Measurements from ENCODE around the gene ARL8B.
"Not testable (repeated sequence)": the region's sequence is repeated elsewhere in the genome, so short reads cannot be mapped to it uniquely, and the experiment has no call there.

ARL8B gene

DNA sequence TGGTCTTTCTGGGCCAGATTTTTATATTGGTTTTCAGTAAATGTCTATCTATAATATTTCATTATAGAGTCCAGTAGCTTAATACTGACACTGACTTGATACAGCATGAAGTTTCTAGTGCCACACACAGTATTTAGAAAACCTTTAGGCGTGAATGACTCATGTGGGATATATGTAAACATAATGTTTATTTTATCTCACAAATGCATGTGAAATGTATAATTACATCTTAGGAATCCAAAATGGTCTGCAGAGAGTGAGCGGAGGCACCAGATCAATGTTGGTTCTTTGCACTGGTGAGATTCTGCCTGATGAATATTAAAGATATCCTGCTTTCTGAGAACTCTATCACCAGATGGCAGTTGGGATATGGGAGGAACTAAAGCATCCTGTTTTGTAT is 56.9 kb downstream of the ARL8B start:
- not testable (repeated sequence) for H3K27ac ChIP-seq (ENCODE audit: low read length); H3K27me3 ChIP-seq (ENCODE audit: insufficient read depth, low read length); H3K4me1 ChIP-seq (ENCODE audit: insufficient read depth, low read length); H3K4me3 ChIP-seq (ENCODE audit: low read length); H3K9ac ChIP-seq (ENCODE audit: low read depth, low read length); H3K9me3 ChIP-seq (ENCODE audit: insufficient read depth, low read depth, low read length)
- peaks cover 63% of the 10 kb centered on the region for H3K36me3 ChIP-seq (ENCODE audit: insufficient read depth, low read depth, low read length)

DNA sequence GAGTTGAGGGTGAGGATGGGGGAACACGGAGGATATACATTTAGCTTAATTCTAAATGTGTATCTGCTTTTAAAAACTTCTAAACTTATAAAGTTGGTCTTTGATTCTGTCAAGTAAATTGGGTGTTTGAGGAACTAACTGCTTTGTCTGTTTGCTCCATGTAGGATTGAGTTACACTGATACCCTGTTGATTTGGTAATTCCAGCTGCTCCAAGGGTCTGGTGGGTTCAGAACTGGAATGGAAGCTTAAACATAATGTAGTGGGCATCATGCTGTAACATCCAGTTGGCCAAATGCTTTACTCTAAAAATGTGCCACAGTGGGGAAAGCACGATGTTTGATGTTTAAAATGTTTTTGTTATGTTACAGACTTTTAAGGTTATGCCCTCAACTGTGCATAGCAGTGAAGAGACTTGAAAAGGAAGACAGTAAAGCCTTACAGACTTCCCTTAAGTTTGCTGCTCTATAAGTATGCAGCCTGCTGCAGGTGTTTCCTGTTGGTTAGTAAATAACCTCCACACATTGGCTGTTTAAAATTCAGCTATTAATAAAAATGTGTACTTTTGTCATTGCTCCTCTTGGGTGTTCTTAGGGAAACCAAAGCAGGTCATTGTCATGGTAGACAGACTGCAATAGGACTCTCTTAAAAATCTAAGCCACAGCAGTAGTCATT is 59.5 kb downstream of the ARL8B start:
- no peaks in the 10 kb centered on the region for H3K4me1 ChIP-seq (ENCODE audit: insufficient read depth, low read length)
- H3K27ac ChIP-seq (ENCODE audit: low read length) = no peak overlapping the region
- H3K9me3 ChIP-seq (ENCODE audit: insufficient read depth, low read depth, low read length) = no peaks in the 10 kb centered on the region
- H3K36me3 ChIP-seq (ENCODE audit: insufficient read depth, low read depth, low read length) = peaks cover 39% of the 10 kb centered on the region
- H3K27me3 ChIP-seq (ENCODE audit: insufficient read depth, low read length) = peaks cover 6% of the 10 kb centered on the region; the same call in 1 of the 2 replicates
- no peak overlapping the region for H3K9ac ChIP-seq (ENCODE audit: low read depth, low read length)
- H3K4me3 ChIP-seq (ENCODE audit: low read length) = no peak overlapping the region

DNA sequence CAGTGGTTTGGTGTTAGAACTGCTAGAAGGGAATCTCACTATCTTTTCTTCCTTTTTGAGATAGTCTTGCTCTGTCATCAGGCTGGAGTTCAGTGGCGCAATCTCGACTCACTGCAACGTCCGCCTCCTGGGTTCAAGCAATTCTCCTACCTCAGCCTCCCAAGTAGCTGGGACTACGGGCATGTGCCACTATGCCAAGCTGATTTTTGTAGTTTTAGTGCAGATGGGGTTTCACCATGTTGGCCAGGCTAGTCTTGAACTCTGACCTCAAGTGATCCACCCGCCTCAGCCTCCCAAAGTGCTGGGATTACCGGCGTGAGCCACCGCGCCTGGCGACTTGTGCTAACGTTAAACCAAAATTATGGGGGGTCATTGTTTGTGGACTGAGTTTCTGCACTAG is 61.6 kb downstream of the ARL8B start:
- H3K36me3 ChIP-seq (ENCODE audit: insufficient read depth, low read depth, low read length) = peaks cover 23% of the 10 kb centered on the region; the same call in 1 of the 2 replicates
- H3K4me3 ChIP-seq (ENCODE audit: low read length); H3K9ac ChIP-seq (ENCODE audit: low read depth, low read length); H3K4me1 ChIP-seq (ENCODE audit: insufficient read depth, low read length); H3K9me3 ChIP-seq (ENCODE audit: insufficient read depth, low read depth, low read length); H3K27ac ChIP-seq (ENCODE audit: low read length): not testable (repeated sequence)
- H3K27me3 ChIP-seq (ENCODE audit: insufficient read depth, low read length) = peaks cover 13% of the 10 kb centered on the region

DNA sequence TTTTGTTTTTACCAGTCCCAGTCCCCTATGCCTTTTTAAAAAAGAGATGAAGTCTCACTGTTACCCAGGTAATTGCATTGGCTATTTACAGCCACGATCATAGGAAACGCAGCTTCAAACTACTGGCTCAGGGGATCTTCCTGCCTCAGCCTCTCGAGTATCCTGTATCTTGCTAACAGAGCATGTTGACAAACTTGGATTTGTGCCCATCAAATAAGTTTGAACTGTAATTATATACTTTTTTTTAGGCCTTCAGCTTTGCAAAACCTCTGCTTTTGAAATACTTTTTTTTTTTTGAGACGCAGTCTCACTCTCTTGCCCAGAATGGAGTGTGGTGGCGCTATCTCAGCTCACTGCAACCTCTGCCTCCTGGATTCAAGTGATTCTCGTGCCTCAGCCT is 62.4 kb downstream of the ARL8B start:
- no peaks in the 10 kb centered on the region for H3K9me3 ChIP-seq (ENCODE audit: insufficient read depth, low read depth, low read length)
- peaks cover 18% of the 10 kb centered on the region for H3K27me3 ChIP-seq (ENCODE audit: insufficient read depth, low read length)
- H3K9ac ChIP-seq (ENCODE audit: low read depth, low read length) = no peak overlapping the region
- H3K36me3 ChIP-seq (ENCODE audit: insufficient read depth, low read depth, low read length) = peaks cover 17% of the 10 kb centered on the region; the same call in 1 of the 2 replicates
- H3K27ac ChIP-seq (ENCODE audit: low read length) = no peak overlapping the region
- H3K4me1 ChIP-seq (ENCODE audit: insufficient read depth, low read length) = no peaks in the 10 kb centered on the region; the same call in 1 of the 2 replicates
- H3K4me3 ChIP-seq (ENCODE audit: low read length) = no peak overlapping the region

GRCh38 chr3:5185093-5185673 is 63.1 kb downstream of the ARL8B start:
- Histone ChIP-seq H3K4me3 (ENCODE audit: low read length) (no peak overlapping the region), H3K9ac (ENCODE audit: low read depth, low read length) (no peak overlapping the region), H3K36me3 (ENCODE audit: insufficient read depth, low read depth, low read length) (peaks cover 12% of the 10 kb centered on the region; the same call in 1 of the 2 replicates), H3K9me3 (ENCODE audit: insufficient read depth, low read depth, low read length) (no peaks in the 10 kb centered on the region), H3K27ac (ENCODE audit: low read length) (no peak overlapping the region), H3K27me3 (ENCODE audit: insufficient read depth, low read length) (peaks cover 18% of the 10 kb centered on the region), H3K4me1 (ENCODE audit: insufficient read depth, low read length) (peaks cover 3% of the 10 kb centered on the region; the same call in 1 of the 2 replicates)

DNA sequence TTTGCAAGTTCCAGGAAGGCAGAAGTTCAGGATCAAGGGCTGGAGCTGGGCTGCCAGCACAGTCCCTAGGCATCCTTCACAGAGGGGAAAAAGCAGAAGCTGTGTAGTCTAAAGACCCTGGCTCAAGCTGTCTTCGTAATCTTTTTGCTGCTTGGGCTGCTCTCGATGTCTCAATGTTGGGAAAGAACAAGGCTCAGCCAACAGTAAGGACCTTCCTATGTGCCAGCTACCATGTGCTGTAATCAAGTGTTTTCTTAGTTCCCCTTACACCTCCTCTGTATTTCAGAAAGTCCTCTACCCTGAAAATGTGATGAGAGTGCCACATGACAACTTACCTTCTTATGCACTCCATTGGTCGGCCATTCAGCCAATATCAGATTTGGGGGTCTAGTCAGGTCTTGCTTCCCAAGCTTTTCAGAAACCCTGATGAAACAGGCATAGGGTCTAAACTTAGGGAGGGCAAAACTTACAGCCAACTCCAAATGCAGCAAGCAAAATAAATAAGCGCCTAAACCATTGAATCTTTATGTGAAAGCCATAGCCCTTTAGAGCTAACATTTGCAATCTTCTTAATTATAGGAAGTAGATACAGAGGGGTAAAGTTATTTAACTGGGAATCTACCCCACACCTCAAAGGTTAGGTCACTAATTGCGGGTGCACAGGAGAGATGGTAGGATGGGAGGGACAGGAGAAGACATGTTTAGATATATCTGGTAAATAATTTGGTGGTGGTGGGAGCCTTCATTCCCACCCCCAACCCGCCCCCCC is 64.2 kb downstream of the ARL8B start:
- H3K27ac ChIP-seq (ENCODE audit: low read length) = no peak overlapping the region
- H3K4me3 ChIP-seq (ENCODE audit: low read length) = peak overlapping the region; percentile 78
- H3K9me3 ChIP-seq (ENCODE audit: insufficient read depth, low read depth, low read length) = no peaks in the 10 kb centered on the region
- H3K4me1 ChIP-seq (ENCODE audit: insufficient read depth, low read length) = peaks cover 6% of the 10 kb centered on the region; the same call in 1 of the 2 replicates
- no peak overlapping the region for H3K9ac ChIP-seq (ENCODE audit: low read depth, low read length)
- H3K27me3 ChIP-seq (ENCODE audit: insufficient read depth, low read length) = peaks cover 18% of the 10 kb centered on the region
- peaks cover 6% of the 10 kb centered on the region; the same call in 1 of the 2 replicates for H3K36me3 ChIP-seq (ENCODE audit: insufficient read depth, low read depth, low read length)

DNA sequence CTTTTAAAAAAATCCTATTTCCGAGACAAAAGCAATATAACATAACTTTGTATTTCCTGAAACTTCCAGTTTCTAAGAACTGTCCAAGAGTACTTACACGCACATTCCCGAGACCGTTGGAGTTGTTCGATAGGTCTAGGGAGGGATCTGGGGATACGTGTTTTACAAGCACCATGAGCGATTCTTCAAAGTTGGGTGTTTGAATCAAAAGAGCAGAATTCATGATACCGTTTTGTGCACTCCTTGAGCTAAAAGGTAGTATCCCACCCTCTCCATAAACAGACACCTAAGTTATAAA is 64.7 kb downstream of the ARL8B start:
- peaks cover 18% of the 10 kb centered on the region for H3K27me3 ChIP-seq (ENCODE audit: insufficient read depth, low read length)
- no peaks in the 10 kb centered on the region for H3K9me3 ChIP-seq (ENCODE audit: insufficient read depth, low read depth, low read length)
- H3K36me3 ChIP-seq (ENCODE audit: insufficient read depth, low read depth, low read length) = peaks cover 1% of the 10 kb centered on the region; the same call in 1 of the 2 replicates
- peak overlapping the region; percentile 78 for H3K4me3 ChIP-seq (ENCODE audit: low read length)
- peaks cover 6% of the 10 kb centered on the region; the same call in 1 of the 2 replicates for H3K4me1 ChIP-seq (ENCODE audit: insufficient read depth, low read length)
- H3K27ac ChIP-seq (ENCODE audit: low read length) = no peak overlapping the region
- H3K9ac ChIP-seq (ENCODE audit: low read depth, low read length) = peak overlapping the region; percentile 75; the same call in 1 of the 2 replicates

- Histone ChIP-seq H3K9me3 (ENCODE audit: insufficient read depth, low read depth, low read length) (no peaks in the 10 kb centered on the region), H3K4me1 (ENCODE audit: insufficient read depth, low read length) (peaks cover 6% of the 10 kb centered on the region; the same call in 1 of the 2 replicates), H3K36me3 (ENCODE audit: insufficient read depth, low read depth, low read length) (no peaks in the 10 kb centered on the region), H3K4me3 (ENCODE audit: low read length) (peak within 1 kb of the TSS; percentile 78), H3K9ac (ENCODE audit: low read depth, low read length) (peak within 1 kb of the TSS; percentile 80), H3K27ac (ENCODE audit: low read length) (no peak within 1 kb of the TSS), H3K27me3 (ENCODE audit: insufficient read depth, low read length) (peaks cover 18% of the 10 kb centered on the region)
These were observed 65.2 kb downstream of the ARL8B start, which contains the start of gene EDEM1 for GRCh38 chr3:5187156-5187919. Gene EDEM1, plus strand, starts transcription at chr3:5187707. Its CDS starts 99 bp downstream, at chr3:5187806.

- peak overlapping the region; percentile 78 for H3K4me3 ChIP-seq (ENCODE audit: low read length)
- H3K27ac ChIP-seq (ENCODE audit: low read length) = no peak overlapping the region
- H3K4me1 ChIP-seq (ENCODE audit: insufficient read depth, low read length) = peaks cover 6% of the 10 kb centered on the region; the same call in 1 of the 2 replicates
These were observed 65.9 kb downstream of the ARL8B start for GRCh38 chr3:5187920-5188418.

GRCh38 chr3:5188419-5189221 is 66.5 kb downstream of the ARL8B start:
- H3K9me3 ChIP-seq (ENCODE audit: insufficient read depth, low read depth, low read length) = no peaks in the 10 kb centered on the region
- H3K9ac ChIP-seq (ENCODE audit: low read depth, low read length) = peak overlapping the region; percentile 80
- H3K4me3 ChIP-seq (ENCODE audit: low read length) = peak overlapping the region; percentile 78
- peaks cover 6% of the 10 kb centered on the region; the same call in 1 of the 2 replicates for H3K4me1 ChIP-seq (ENCODE audit: insufficient read depth, low read length)
- no peaks in the 10 kb centered on the region for H3K36me3 ChIP-seq (ENCODE audit: insufficient read depth, low read depth, low read length)
- H3K27ac ChIP-seq (ENCODE audit: low read length) = no peak overlapping the region
- H3K27me3 ChIP-seq (ENCODE audit: insufficient read depth, low read length) = peaks cover 18% of the 10 kb centered on the region

More at GRCh38 chr3:5187920-5188418, 65.9 kb downstream of the ARL8B start:
- Histone ChIP-seq H3K27me3 (ENCODE audit: insufficient read depth, low read length) (peaks cover 18% of the 10 kb centered on the region), H3K9ac (ENCODE audit: low read depth, low read length) (peak overlapping the region; percentile 80), H3K9me3 (ENCODE audit: insufficient read depth, low read depth, low read length) (no peaks in the 10 kb centered on the region), H3K36me3 (ENCODE audit: insufficient read depth, low read depth, low read length) (no peaks in the 10 kb centered on the region)
